Epithelial cell of esophagus (primary cell): ENCODE results near the gene AACS.

Experiments used
- DNase-seq: peaks from one replicate; pipeline ENCODE4 v3.0.0; 2010; ENCODE audit warnings: low read depth
- H3K4me3 ChIP-seq: 2 replicates; pipeline ENCODE4 v1.5.1; 2011; ENCODE audit warnings: mild to moderate bottlenecking, low read length, control low read depth
- TF ChIP-seq, protein P1 (sequence below): IDR thresholded peaks from 2 replicates; pipeline ENCODE4 v1.5.1; 2011; ENCODE audit warnings: low read depth, mild to moderate bottlenecking, low read length, control low read depth, inconsistent platforms; ENCODE audit not compliant: insufficient read depth; ENCODE audit errors: missing control alignments

AACS gene

DNA sequence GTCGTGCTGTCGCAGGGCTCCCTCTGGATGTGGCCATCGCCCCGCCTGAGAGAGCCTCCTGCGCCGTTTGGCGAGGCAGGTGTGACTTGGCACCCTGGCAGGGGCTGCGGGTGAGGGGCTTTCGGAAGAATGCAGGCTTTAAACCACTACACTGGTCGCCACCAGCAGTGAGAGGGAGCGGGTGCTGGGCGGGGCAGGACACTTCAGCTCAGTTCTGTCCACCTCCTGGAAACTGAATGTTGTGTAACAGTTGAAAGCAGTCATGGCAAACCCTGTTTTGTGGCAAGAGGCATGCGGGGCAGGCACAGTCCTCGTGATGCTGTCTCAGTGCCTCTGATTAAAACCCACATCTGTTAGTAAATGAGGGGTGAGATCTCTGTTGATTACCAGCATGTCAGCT is 55.9 kb downstream of the AACS start:
- H3K4me3 ChIP-seq: no peak overlapping the region
- TF ChIP-seq, protein P1, sequence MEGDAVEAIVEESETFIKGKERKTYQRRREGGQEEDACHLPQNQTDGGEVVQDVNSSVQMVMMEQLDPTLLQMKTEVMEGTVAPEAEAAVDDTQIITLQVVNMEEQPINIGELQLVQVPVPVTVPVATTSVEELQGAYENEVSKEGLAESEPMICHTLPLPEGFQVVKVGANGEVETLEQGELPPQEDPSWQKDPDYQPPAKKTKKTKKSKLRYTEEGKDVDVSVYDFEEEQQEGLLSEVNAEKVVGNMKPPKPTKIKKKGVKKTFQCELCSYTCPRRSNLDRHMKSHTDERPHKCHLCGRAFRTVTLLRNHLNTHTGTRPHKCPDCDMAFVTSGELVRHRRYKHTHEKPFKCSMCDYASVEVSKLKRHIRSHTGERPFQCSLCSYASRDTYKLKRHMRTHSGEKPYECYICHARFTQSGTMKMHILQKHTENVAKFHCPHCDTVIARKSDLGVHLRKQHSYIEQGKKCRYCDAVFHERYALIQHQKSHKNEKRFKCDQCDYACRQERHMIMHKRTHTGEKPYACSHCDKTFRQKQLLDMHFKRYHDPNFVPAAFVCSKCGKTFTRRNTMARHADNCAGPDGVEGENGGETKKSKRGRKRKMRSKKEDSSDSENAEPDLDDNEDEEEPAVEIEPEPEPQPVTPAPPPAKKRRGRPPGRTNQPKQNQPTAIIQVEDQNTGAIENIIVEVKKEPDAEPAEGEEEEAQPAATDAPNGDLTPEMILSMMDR: no peak
- no peak for DNase-seq

DNA sequence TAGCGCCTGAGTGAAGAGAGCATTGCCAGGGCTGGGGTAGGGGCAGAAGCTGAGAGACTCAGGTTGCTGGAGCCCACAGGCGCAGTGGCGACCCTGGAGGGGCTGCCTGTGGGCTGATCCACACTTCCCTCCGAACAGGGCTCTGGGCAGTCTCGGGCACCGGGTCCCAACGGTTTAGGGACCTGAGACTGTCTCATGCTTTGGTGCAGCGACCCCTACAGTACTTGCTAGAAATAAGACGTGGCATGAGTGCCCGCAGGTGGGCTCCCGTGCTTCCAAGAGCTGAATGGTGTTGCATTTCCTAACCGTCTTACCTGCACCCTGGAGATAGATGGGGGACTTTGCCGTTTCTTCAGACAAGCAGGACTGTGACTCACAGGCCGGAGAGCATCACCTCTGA is 57.4 kb downstream of the AACS start:
- TF ChIP-seq, protein P1: no peak
- no peak overlapping the region for H3K4me3 ChIP-seq
- DNase-seq: no peak

DNA sequence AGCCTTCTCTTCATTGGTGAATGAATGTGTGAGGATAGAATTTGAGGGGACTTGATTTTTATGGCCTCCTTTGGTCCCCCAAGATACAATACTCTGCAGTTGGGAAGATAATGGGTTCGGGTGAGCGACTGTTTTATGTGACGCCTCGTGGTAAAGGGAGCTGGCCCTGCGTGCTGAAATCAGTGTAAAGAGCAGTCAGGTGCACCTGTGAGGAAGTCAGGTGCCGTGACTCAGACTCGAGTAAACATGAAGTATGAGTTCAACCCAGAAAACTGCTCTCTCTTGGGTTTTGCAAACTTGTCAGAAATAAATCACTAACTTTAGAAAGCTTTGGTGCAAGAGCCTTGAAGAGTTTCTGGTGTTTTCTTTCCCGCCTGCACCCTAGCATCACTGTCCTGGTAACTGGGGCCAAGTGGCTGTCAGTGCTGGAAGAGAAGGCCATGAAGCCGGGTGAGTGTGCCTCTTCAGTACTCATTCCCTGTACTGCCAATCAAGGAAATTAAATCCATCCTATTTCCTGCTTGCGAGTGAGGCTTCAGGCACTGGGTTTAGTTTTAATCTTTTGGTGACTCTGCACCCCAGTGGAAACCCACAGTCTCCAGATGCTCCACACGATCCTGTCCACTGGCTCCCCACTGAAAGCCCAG is 59.2 kb downstream of the AACS start:
- peak; percentile 71 for DNase-seq
- no peak overlapping the region for H3K4me3 ChIP-seq
- TF ChIP-seq, protein P1: no peak

DNA sequence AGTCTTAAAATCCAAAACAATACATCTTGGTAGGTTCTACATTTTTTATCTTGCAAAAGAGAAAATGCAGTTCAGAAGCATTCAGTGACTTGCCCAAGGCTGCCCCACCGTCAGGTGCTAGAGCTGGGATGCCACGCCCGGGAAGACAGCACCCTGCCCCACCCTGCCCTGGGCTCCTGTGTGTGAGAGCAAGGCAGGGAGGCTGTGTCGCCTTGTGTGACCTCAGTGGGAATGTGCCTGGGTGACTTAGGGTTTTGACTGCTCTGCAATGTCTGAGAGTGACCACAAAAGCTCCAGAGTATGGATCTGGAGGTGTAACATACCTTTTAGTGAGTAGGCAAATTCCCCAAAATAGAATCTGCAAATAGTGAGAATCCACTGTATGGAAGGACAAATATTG is 60.0 kb downstream of the AACS start:
- no peak overlapping the region for H3K4me3 ChIP-seq
- peak; percentile 38 for DNase-seq
- TF ChIP-seq, protein P1: no peak

DNA sequence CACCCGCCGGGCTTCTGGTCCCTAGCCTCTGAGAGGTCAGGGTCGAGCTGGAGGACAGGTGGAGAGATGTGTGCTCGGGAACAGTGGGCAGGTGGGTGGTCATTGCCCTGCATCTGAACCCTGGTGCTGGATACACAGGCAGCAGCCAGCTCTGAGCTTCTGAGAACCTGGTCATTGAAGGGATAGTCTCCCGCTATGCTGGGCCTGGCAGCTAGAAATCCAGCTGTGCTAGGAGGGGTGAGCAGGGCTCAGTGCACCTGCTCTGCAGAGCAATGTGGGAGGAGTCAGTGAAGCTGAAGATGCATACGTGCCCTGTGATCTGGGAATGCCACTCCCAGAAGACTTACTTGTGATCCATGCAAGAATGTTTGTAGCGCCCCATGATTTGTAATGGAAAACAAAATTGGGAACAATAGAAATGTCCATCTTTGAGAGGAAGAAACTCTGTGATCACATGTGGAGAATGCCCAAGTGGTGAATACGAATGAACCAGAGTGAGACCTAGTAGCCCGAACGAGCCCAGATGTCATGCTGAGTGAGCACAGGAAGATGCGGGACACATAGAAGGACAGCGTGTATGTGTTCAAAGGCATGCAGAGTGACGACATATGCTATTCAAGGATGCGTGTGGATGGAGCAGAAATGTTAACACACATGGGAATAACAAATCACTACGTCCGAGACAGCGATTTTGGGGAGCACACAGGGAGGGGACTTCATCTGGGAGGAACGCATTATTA is 63.4 kb downstream of the AACS start:
- DNase-seq: no peak
- TF ChIP-seq, protein P1: no peak
- no peak overlapping the region for H3K4me3 ChIP-seq

DNA sequence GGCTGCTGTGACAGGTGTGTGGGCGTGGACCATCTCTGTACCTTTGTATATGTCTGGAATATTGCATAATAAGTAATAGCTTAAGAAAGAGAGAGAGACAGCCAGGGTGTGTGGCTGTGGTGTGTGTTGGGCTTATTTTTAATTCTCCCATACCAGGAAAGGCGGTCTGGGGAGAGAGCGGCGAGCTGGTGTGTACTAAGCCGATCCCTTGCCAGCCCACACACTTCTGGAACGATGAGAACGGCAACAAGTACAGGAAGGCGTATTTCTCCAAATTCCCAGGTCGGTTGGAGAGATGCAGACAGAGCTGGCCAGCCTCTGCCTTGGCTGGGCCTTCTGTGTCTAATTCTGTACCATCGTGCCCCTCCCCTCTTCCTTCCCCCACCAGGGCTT is 63.9 kb downstream of the AACS start:
- TF ChIP-seq, protein P1: no peak
- H3K4me3 ChIP-seq: no peak overlapping the region
- DNase-seq: no peak

DNA sequence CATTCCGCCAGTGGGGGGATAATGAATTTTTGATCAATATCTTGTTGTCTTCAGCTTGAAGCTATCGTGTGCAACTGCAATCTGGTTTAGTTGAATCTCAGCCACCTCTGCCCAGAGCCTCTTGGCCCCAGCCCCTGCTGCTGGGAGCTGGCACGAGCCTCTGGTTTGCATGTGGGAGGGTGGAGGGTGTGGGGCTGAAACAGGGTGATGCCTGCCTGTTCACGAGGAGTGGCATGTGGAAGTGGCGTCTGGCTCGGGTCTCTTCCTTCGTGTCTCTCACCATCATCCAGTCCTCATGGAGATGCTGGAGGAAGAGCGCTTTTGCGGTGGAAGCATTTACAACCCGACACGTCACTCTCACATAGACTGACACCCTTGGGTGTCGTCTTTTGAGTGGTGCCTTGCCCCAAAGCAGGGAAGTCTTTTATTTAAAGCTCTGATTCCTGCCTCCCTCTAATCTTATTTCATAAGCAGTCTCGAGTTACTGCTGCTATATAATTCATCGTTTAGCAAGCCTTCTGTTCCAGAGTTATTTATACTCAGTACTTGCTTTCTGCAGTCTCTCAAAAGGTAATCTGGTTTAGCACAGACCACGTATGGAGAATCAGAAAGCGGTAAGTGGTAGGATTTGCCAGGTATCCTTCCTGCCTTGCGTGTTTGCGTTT is 64.5 kb downstream of the AACS start:
- TF ChIP-seq, protein P1: no peak
- DNase-seq: no peak
- no peak overlapping the region for H3K4me3 ChIP-seq
